HG03108 (cell line): ENCODE data around the gene RNF213.
"Not testable (repeated sequence)": the region's sequence is repeated elsewhere in the genome, so short reads cannot be mapped to it uniquely, and the experiment has no call there.

Source experiments
- ATAC-seq: cut with Tn5 transposase; IDR thresholded peaks from one replicate; pipeline ENCODE4 v1.9.1; 2021; ENCODE audit warnings: moderate library complexity; ENCODE audit not compliant: unreplicated experiment

Gene RNF213

GRCh38 chr17:80291260-80291659, 30.6 kb downstream of the RNF213 start:
- ATAC-seq = no peak

- ATAC-seq = no peak
Measured at GRCh38 chr17:80291691-80292487, 31.2 kb downstream of the RNF213 start.

GRCh38 chr17:80292521-80292971, 31.9 kb downstream of the RNF213 start:
- no peak for ATAC-seq

- no peak for ATAC-seq
Measured at GRCh38 chr17:80294210-80294609, 33.6 kb downstream of the RNF213 start.

GRCh38 chr17:80294653-80295052, 34.0 kb downstream of the RNF213 start:
- ATAC-seq = no peak

- no peak for ATAC-seq
Measured at GRCh38 chr17:80295146-80295545, 34.5 kb downstream of the RNF213 start.

GRCh38 chr17:80295559-80295958, 34.9 kb downstream of the RNF213 start:
- ATAC-seq = no peak

GRCh38 chr17:80296221-80296620, 35.6 kb downstream of the RNF213 start:
- no peak for ATAC-seq

- no peak for ATAC-seq
Measured at GRCh38 chr17:80297996-80298560, 37.4 kb downstream of the RNF213 start.

GRCh38 chr17:80299350-80300100, 38.9 kb downstream of the RNF213 start:
- ATAC-seq = not testable (repeated sequence)

GRCh38 chr17:80300756-80301155, 40.1 kb downstream of the RNF213 start:
- not testable (repeated sequence) for ATAC-seq

- no peak for ATAC-seq
Measured at GRCh38 chr17:80303824-80304223, 43.2 kb downstream of the RNF213 start.

- no peak for ATAC-seq
Measured at GRCh38 chr17:80307994-80308691, 47.5 kb downstream of the RNF213 start.

GRCh38 chr17:80308692-80309517, 48.3 kb downstream of the RNF213 start:
- ATAC-seq = no peak

- ATAC-seq = no peak
Measured at GRCh38 chr17:80311216-80311827, 50.7 kb downstream of the RNF213 start.

GRCh38 chr17:80312621-80313135, 52.0 kb downstream of the RNF213 start:
- no peak for ATAC-seq

GRCh38 chr17:80313160-80313829, 52.6 kb downstream of the RNF213 start:
- ATAC-seq = no peak

GRCh38 chr17:80313946-80314345, 53.3 kb downstream of the RNF213 start:
- ATAC-seq = not testable (repeated sequence)
